Vagina (tissue), 2 donors: ENCODE data around the gene ROCK1.

Experiments used
- POLR2A ChIP-seq, 2 donors: fragments of 450-650 bp; IDR thresholded peaks; one replicate each; pipeline ENCODE4 v1.6.1; 2017; ENCODE audit warnings: antibody characterized with exemption in 2 of 2, mild to moderate bottlenecking in 2 of 2, moderate library complexity in 2 of 2
- TF ChIP-seq, protein P1 (sequence below), 3 experiments: fragments of 450-650 bp in 2 of 3; fragments of 200-600 bp in 1 of 3; sonication (generic) in 1 of 3; IDR thresholded peaks; one replicate each; pipeline ENCODE4 v1.5.1; 2017 to 2019; ENCODE audit warnings: antibody characterized with exemption in 3 of 3, mild to moderate bottlenecking in 2 of 3, moderate library complexity in 2 of 3

DNA sequence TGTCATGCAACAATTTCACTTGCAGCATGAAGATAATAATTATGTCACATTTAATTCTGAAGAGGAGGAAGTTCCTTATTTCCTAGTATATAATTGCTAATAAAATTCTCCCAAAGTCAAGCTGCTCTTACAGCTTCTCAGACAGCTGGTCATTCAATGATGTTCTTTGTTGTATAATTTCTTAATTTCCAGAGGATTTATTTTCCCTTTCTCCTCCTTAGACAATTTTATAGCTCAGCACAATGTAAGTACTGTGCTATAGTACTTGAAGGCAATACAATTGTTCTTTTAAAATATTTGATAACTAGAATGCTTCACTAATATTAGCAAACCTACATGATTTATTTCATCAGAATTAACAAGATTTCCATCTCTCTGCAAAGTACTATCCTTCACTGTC, 73.4 kb downstream of the ROCK1 start:
- TF ChIP-seq, protein P1, sequence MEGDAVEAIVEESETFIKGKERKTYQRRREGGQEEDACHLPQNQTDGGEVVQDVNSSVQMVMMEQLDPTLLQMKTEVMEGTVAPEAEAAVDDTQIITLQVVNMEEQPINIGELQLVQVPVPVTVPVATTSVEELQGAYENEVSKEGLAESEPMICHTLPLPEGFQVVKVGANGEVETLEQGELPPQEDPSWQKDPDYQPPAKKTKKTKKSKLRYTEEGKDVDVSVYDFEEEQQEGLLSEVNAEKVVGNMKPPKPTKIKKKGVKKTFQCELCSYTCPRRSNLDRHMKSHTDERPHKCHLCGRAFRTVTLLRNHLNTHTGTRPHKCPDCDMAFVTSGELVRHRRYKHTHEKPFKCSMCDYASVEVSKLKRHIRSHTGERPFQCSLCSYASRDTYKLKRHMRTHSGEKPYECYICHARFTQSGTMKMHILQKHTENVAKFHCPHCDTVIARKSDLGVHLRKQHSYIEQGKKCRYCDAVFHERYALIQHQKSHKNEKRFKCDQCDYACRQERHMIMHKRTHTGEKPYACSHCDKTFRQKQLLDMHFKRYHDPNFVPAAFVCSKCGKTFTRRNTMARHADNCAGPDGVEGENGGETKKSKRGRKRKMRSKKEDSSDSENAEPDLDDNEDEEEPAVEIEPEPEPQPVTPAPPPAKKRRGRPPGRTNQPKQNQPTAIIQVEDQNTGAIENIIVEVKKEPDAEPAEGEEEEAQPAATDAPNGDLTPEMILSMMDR (IDR thresholded peaks at IDR 0.05), result no peak
- TF ChIP-seq POLR2A (IDR thresholded peaks at IDR 0.05), result no peak
